Measurements from ENCODE around the gene IQGAP2.

IQGAP2 gene

GRCh38 chr5:76456258-76456657 lies 53.2 kb downstream of the IQGAP2 start:
- H2BK120ac ChIP-seq (ENCODE audit: insufficient read depth, low read length, poor library complexity) = no peak overlapping the region
- no peak overlapping the region for H3K14ac ChIP-seq (ENCODE audit: low read length)
- no peak overlapping the region for H3K4me2 ChIP-seq (ENCODE audit: low read length)
- no peak overlapping the region for H3K4ac ChIP-seq (ENCODE audit: low read depth, low read length)
- DNase-seq = no peak
- H2BK12ac ChIP-seq (ENCODE audit: low read length) = no peak overlapping the region
- H3K9me3 ChIP-seq (ENCODE audit: insufficient read depth, low read depth, low read length) = peaks cover 2% of the 10 kb centered on the region
- no peak overlapping the region for H3K4me3 ChIP-seq (ENCODE audit: low read depth, low read length)
- H3K79me1 ChIP-seq (ENCODE audit: low read length) = no peaks in the 10 kb centered on the region
- H3K36me3 ChIP-seq (ENCODE audit: control insufficient read depth in 1 of 2, insufficient read depth in 2 of 2, low read length in 2 of 2) = no peaks in the 10 kb centered on the region
- H2AK5ac ChIP-seq (ENCODE audit: low read length) = no peak overlapping the region
- H3K4me1 ChIP-seq (ENCODE audit: control insufficient read depth in 1 of 2, insufficient read depth in 2 of 2, low read length in 2 of 2) = no peaks in the 10 kb centered on the region
- WGBS (ENCODE audit: extremely low coverage, insufficient coverage, insufficient read length) = no CpG with 5 or more reads among the region's 4 CpGs
- H4K12ac ChIP-seq (ENCODE audit: low read depth, low read length) = no peak overlapping the region
- H3K27ac ChIP-seq (ENCODE audit: low read depth, low read length) = no peak overlapping the region
- H3K18ac ChIP-seq (ENCODE audit: low read length) = no peak overlapping the region
- no peaks in the 10 kb centered on the region for H3K27me3 ChIP-seq (ENCODE audit: insufficient read depth, low read length)
- no peak overlapping the region for H3K23ac ChIP-seq (ENCODE audit: low read length)
- no peak overlapping the region for H4K91ac ChIP-seq (ENCODE audit: low read depth, low read length)
- H3K79me2 ChIP-seq (ENCODE audit: control insufficient read depth, insufficient read depth, low read length, poor library complexity) = no peaks in the 10 kb centered on the region
- no peak overlapping the region for H3K9ac ChIP-seq (ENCODE audit: low read length)
- no peak overlapping the region for H2BK5ac ChIP-seq (ENCODE audit: low read depth, low read length, poor library complexity)
- no peak overlapping the region for H4K8ac ChIP-seq (ENCODE audit: low read depth, low read length)
- H2AFZ ChIP-seq (ENCODE audit: insufficient read depth, low read length, poor library complexity) = no peak overlapping the region

GRCh38 chr5:76457674-76458485 lies 54.8 kb downstream of the IQGAP2 start:
- no CpG with 5 or more reads among the region's 4 CpGs for WGBS (ENCODE audit: extremely low coverage, insufficient coverage, insufficient read length)
- H3K79me1 ChIP-seq (ENCODE audit: low read length) = no peaks in the 10 kb centered on the region
- no peaks in the 10 kb centered on the region for H3K36me3 ChIP-seq (ENCODE audit: control insufficient read depth in 1 of 2, insufficient read depth in 2 of 2, low read length in 2 of 2)
- no peak overlapping the region for H2BK120ac ChIP-seq (ENCODE audit: insufficient read depth, low read length, poor library complexity)
- H3K27me3 ChIP-seq (ENCODE audit: insufficient read depth, low read length) = no peaks in the 10 kb centered on the region
- no peak overlapping the region for H4K12ac ChIP-seq (ENCODE audit: low read depth, low read length)
- peaks cover 2% of the 10 kb centered on the region for H3K9me3 ChIP-seq (ENCODE audit: insufficient read depth, low read depth, low read length)
- no peak overlapping the region for H3K27ac ChIP-seq (ENCODE audit: low read depth, low read length)
- no peak overlapping the region for H3K4me3 ChIP-seq (ENCODE audit: low read depth, low read length)
- H3K79me2 ChIP-seq (ENCODE audit: control insufficient read depth, insufficient read depth, low read length, poor library complexity) = no peaks in the 10 kb centered on the region
- no peak overlapping the region for H2AK5ac ChIP-seq (ENCODE audit: low read length)
- H3K4ac ChIP-seq (ENCODE audit: low read depth, low read length) = no peak overlapping the region
- H2AFZ ChIP-seq (ENCODE audit: insufficient read depth, low read length, poor library complexity) = no peak overlapping the region
- no peak overlapping the region for H3K4me2 ChIP-seq (ENCODE audit: low read length)
- H3K14ac ChIP-seq (ENCODE audit: low read length) = no peak overlapping the region
- no peaks in the 10 kb centered on the region for H3K4me1 ChIP-seq (ENCODE audit: control insufficient read depth in 1 of 2, insufficient read depth in 2 of 2, low read length in 2 of 2)
- no peak overlapping the region for H2BK12ac ChIP-seq (ENCODE audit: low read length)
- no peak overlapping the region for H3K18ac ChIP-seq (ENCODE audit: low read length)
- H3K23ac ChIP-seq (ENCODE audit: low read length) = no peak overlapping the region
- no peak for DNase-seq
- no peak overlapping the region for H4K8ac ChIP-seq (ENCODE audit: low read depth, low read length)
- H4K91ac ChIP-seq (ENCODE audit: low read depth, low read length) = no peak overlapping the region
- H2BK5ac ChIP-seq (ENCODE audit: low read depth, low read length, poor library complexity) = no peak overlapping the region
- H3K9ac ChIP-seq (ENCODE audit: low read length) = no peak overlapping the region

- H4K12ac ChIP-seq (ENCODE audit: low read depth, low read length) = no peak overlapping the region
- H3K4me2 ChIP-seq (ENCODE audit: low read length) = no peak overlapping the region
- no peak overlapping the region for H2BK12ac ChIP-seq (ENCODE audit: low read length)
- WGBS (ENCODE audit: extremely low coverage, insufficient coverage, insufficient read length) = no CpG with 5 or more reads among the region's 1 CpG
- H3K79me1 ChIP-seq (ENCODE audit: low read length) = no peaks in the 10 kb centered on the region
- H3K4me3 ChIP-seq (ENCODE audit: low read depth, low read length) = no peak overlapping the region
- no peak overlapping the region for H3K4ac ChIP-seq (ENCODE audit: low read depth, low read length)
- no peak overlapping the region for H3K14ac ChIP-seq (ENCODE audit: low read length)
- H3K9ac ChIP-seq (ENCODE audit: low read length) = no peak overlapping the region
- H2AK5ac ChIP-seq (ENCODE audit: low read length) = no peak overlapping the region
- no peaks in the 10 kb centered on the region for H3K36me3 ChIP-seq (ENCODE audit: control insufficient read depth in 1 of 2, insufficient read depth in 2 of 2, low read length in 2 of 2)
- H3K27me3 ChIP-seq (ENCODE audit: insufficient read depth, low read length) = no peaks in the 10 kb centered on the region
- DNase-seq = no peak
- H3K9me3 ChIP-seq (ENCODE audit: insufficient read depth, low read depth, low read length) = peaks cover 2% of the 10 kb centered on the region
- H2BK5ac ChIP-seq (ENCODE audit: low read depth, low read length, poor library complexity) = no peak overlapping the region
- H3K4me1 ChIP-seq (ENCODE audit: control insufficient read depth in 1 of 2, insufficient read depth in 2 of 2, low read length in 2 of 2) = no peaks in the 10 kb centered on the region
- no peak overlapping the region for H2AFZ ChIP-seq (ENCODE audit: insufficient read depth, low read length, poor library complexity)
- H2BK120ac ChIP-seq (ENCODE audit: insufficient read depth, low read length, poor library complexity) = no peak overlapping the region
- H3K27ac ChIP-seq (ENCODE audit: low read depth, low read length) = no peak overlapping the region
- no peak overlapping the region for H3K23ac ChIP-seq (ENCODE audit: low read length)
- H3K18ac ChIP-seq (ENCODE audit: low read length) = no peak overlapping the region
- no peak overlapping the region for H4K91ac ChIP-seq (ENCODE audit: low read depth, low read length)
- no peaks in the 10 kb centered on the region for H3K79me2 ChIP-seq (ENCODE audit: control insufficient read depth, insufficient read depth, low read length, poor library complexity)
- no peak overlapping the region for H4K8ac ChIP-seq (ENCODE audit: low read depth, low read length)
Observed at GRCh38 chr5:76458486-76458830, 55.4 kb downstream of the IQGAP2 start.

GRCh38 chr5:76460104-76460503 lies 57.0 kb downstream of the IQGAP2 start:
- H2BK120ac ChIP-seq (ENCODE audit: insufficient read depth, low read length, poor library complexity) = no peak overlapping the region
- H3K79me2 ChIP-seq (ENCODE audit: control insufficient read depth, insufficient read depth, low read length, poor library complexity) = no peaks in the 10 kb centered on the region
- no peak overlapping the region for H2AK5ac ChIP-seq (ENCODE audit: low read length)
- no peak overlapping the region for H2AFZ ChIP-seq (ENCODE audit: insufficient read depth, low read length, poor library complexity)
- H3K36me3 ChIP-seq (ENCODE audit: control insufficient read depth in 1 of 2, insufficient read depth in 2 of 2, low read length in 2 of 2) = no peaks in the 10 kb centered on the region
- no peak overlapping the region for H3K9ac ChIP-seq (ENCODE audit: low read length)
- no peaks in the 10 kb centered on the region for H3K4me1 ChIP-seq (ENCODE audit: control insufficient read depth in 1 of 2, insufficient read depth in 2 of 2, low read length in 2 of 2)
- no peaks in the 10 kb centered on the region for H3K79me1 ChIP-seq (ENCODE audit: low read length)
- peaks cover 2% of the 10 kb centered on the region for H3K9me3 ChIP-seq (ENCODE audit: insufficient read depth, low read depth, low read length)
- no peak overlapping the region for H3K4me3 ChIP-seq (ENCODE audit: low read depth, low read length)
- WGBS (ENCODE audit: extremely low coverage, insufficient coverage, insufficient read length) = no CpG with 5 or more reads among the region's 3 CpGs
- no peaks in the 10 kb centered on the region for H3K27me3 ChIP-seq (ENCODE audit: insufficient read depth, low read length)
- no peak overlapping the region for H4K91ac ChIP-seq (ENCODE audit: low read depth, low read length)
- H3K27ac ChIP-seq (ENCODE audit: low read depth, low read length) = no peak overlapping the region
- no peak overlapping the region for H3K4me2 ChIP-seq (ENCODE audit: low read length)
- DNase-seq = no peak
- no peak overlapping the region for H2BK12ac ChIP-seq (ENCODE audit: low read length)
- no peak overlapping the region for H3K4ac ChIP-seq (ENCODE audit: low read depth, low read length)
- H4K12ac ChIP-seq (ENCODE audit: low read depth, low read length) = no peak overlapping the region
- H4K8ac ChIP-seq (ENCODE audit: low read depth, low read length) = no peak overlapping the region
- peak overlapping the region; percentile 73 for H3K23ac ChIP-seq (ENCODE audit: low read length)
- H2BK5ac ChIP-seq (ENCODE audit: low read depth, low read length, poor library complexity) = no peak overlapping the region
- H3K18ac ChIP-seq (ENCODE audit: low read length) = no peak overlapping the region
- no peak overlapping the region for H3K14ac ChIP-seq (ENCODE audit: low read length)

All from trophoblast cell (in vitro differentiated cells and primary cell).